ENCODE measurements around the gene AARS2.

The AARS2 gene

GRCh38 chr6:44251576-44252524 lies 61.3 kb downstream of the AARS2 start:
- no peaks in the 10 kb centered on the region for H3K9me3 ChIP-seq (ENCODE audit: control insufficient read depth, low read length)
- no peak overlapping the region for H3K27ac ChIP-seq
- peaks cover 14% of the 10 kb centered on the region for H3K79me2 ChIP-seq
- H3K27me3 ChIP-seq (ENCODE audit: control insufficient read depth, insufficient read depth, low read length): no peaks in the 10 kb centered on the region
- no peak for TF ChIP-seq CTCF (IDR thresholded peaks at IDR 0.05)
- no peak overlapping the region for H3K9ac ChIP-seq
- no peak overlapping the region for H2AFZ ChIP-seq
- peaks cover 13% of the 10 kb centered on the region for H3K4me1 ChIP-seq
- H3K36me3 ChIP-seq (ENCODE audit: control insufficient read depth, insufficient read depth, low read length): no peaks in the 10 kb centered on the region
- no peak overlapping the region for H3K4me2 ChIP-seq (ENCODE audit: low read length)
- no peak overlapping the region for H3K4me3 ChIP-seq (ENCODE audit: low read depth, low read length)

- Histone ChIP-seq H2AFZ (no peak overlapping the region), H3K4me2 (ENCODE audit: low read length) (no peak overlapping the region), H3K9me3 (ENCODE audit: control insufficient read depth, low read length) (no peaks in the 10 kb centered on the region), H3K36me3 (ENCODE audit: control insufficient read depth, insufficient read depth, low read length) (no peaks in the 10 kb centered on the region), H3K27me3 (ENCODE audit: control insufficient read depth, insufficient read depth, low read length) (no peaks in the 10 kb centered on the region), H3K4me3 (ENCODE audit: low read depth, low read length) (no peak overlapping the region), H3K9ac (no peak overlapping the region), H3K4me1 (peaks cover 7% of the 10 kb centered on the region), H3K79me2 (peaks cover 15% of the 10 kb centered on the region), H3K27ac (no peak overlapping the region)
- TF ChIP-seq CTCF (IDR thresholded peaks at IDR 0.05): no peak
Observed at GRCh38 chr6:44250718-44251123, 62.4 kb downstream of the AARS2 start.

- Histone ChIP-seq H3K36me3 (ENCODE audit: control insufficient read depth, insufficient read depth, low read length) (no peaks in the 10 kb centered on the region), H3K4me3 (ENCODE audit: low read depth, low read length) (no peak overlapping the region), H3K79me2 (peaks cover 15% of the 10 kb centered on the region), H3K4me2 (ENCODE audit: low read length) (no peak overlapping the region), H3K9ac (no peak overlapping the region), H3K27ac (no peak overlapping the region), H3K4me1 (peaks cover 8% of the 10 kb centered on the region), H3K9me3 (ENCODE audit: control insufficient read depth, low read length) (no peaks in the 10 kb centered on the region), H2AFZ (no peak overlapping the region), H3K27me3 (ENCODE audit: control insufficient read depth, insufficient read depth, low read length) (no peaks in the 10 kb centered on the region)
- no peak for TF ChIP-seq CTCF (IDR thresholded peaks at IDR 0.05)
Observed at GRCh38 chr6:44250067-44250717, 63.0 kb downstream of the AARS2 start.
